NCI-H128 (cell line): ENCODE results near the gene FEV.

Experiments
- DNase-seq: peaks from one replicate; lab custom pipeline; 2025; ENCODE audit not compliant: unreplicated experiment; lab: John Stamatoyannopoulos, UW

The FEV gene

GRCh38 chr2:218993345-218994315, 8.6 kb upstream of the FEV start, which contains the start of gene CRYBA2:
Gene CRYBA2 (minus strand): TSS chr2:218993422. CDS start chr2:218993176, 246 bp downstream.
- DNase-seq = no peak

GRCh38 chr2:218992703-218993344, 7.8 kb upstream of the FEV start:
- no peak for DNase-seq

GRCh38 chr2:218992196-218992595, 7.2 kb upstream of the FEV start:
- DNase-seq = no peak

GRCh38 chr2:218991674-218992168, 6.7 kb upstream of the FEV start:
- no peak for DNase-seq

- DNase-seq = no peak
These were observed 5.6 kb upstream of the FEV start for GRCh38 chr2:218990612-218991011.

- no peak for DNase-seq
These were observed 5.1 kb upstream of the FEV start for GRCh38 chr2:218990052-218990451.

GRCh38 chr2:218988650-218989049, 3.7 kb upstream of the FEV start:
- no peak for DNase-seq

- DNase-seq = no peak
These were observed 3.2 kb upstream of the FEV start for GRCh38 chr2:218988164-218988563.

GRCh38 chr2:218986148-218986761, 1.3 kb upstream of the FEV start:
- no peak for DNase-seq

- no peak for DNase-seq
These were observed 524 bp upstream of the FEV start for GRCh38 chr2:218985325-218986091.

GRCh38 chr2:218984239-218985020, 554 bp downstream of the FEV start:
- no peak for DNase-seq

GRCh38 chr2:218983934-218984238, 1.1 kb downstream of the FEV start:
- DNase-seq = no peak

- DNase-seq = no peak
These were observed 1.6 kb downstream of the FEV start for GRCh38 chr2:218983263-218983933.

GRCh38 chr2:218982586-218983262, 2.3 kb downstream of the FEV start:
- DNase-seq = no peak

GRCh38 chr2:218981881-218982585, 3.0 kb downstream of the FEV start:
- no peak for DNase-seq

- no peak for DNase-seq
These were observed 3.5 kb downstream of the FEV start for GRCh38 chr2:218981390-218981880.

- DNase-seq = no peak
These were observed 4.1 kb downstream of the FEV start for GRCh38 chr2:218980735-218981389.
